ENCODE data around the gene PECR. TPM values are rescaled to one million over a fixed set of nuclear protein-coding genes. Genes with fewer than 3 reads are reported as not detected.

Gene PECR
- total RNA-seq = 14.0 and 17.6 TPM in 2 replicates

GRCh38 chr2:216081487-216082116, at the start of gene PECR, which contains the start of gene TMEM169:
TSS of gene PECR (minus strand) at chr2:216081809. CDS start at chr2:216081741, 68 bp downstream.
TSS of gene TMEM169 (plus strand) at chr2:216081919. CDS start at chr2:216095964, 14,045 bp downstream.
- Mint-ChIP-seq H3K4me1 (ENCODE audit: low read depth) (peaks cover 49% of the 10 kb centered on the region), H3K27ac (peak within 1 kb of the TSS; percentile 84), H3K9me3 (no peaks in the 10 kb centered on the region), H3K36me3 (ENCODE audit: low read depth) (peaks cover 10% of the 10 kb centered on the region), H3K27me3 (ENCODE audit: insufficient read depth) (no peaks in the 10 kb centered on the region), H3K4me3 (peak within 1 kb of the TSS; percentile 99)
- peak; percentile 74 for DNase-seq (ENCODE audit: low spot score)
- intact Hi-C loops (cut with micrococcal nuclease) = loop anchor here (1.0 to 5.0 kb wide), 7 partner anchors 8 to 769 kb away; partner anchors contain the start of genes ATIC, SMARCAL1 and XRCC5

GRCh38 chr2:216130346-216130971, 48.9 kb upstream of the PECR start:
- Mint-ChIP-seq H3K4me1 (ENCODE audit: low read depth) (peaks cover 71% of the 10 kb centered on the region), H3K9me3 (no peaks in the 10 kb centered on the region), H3K27me3 (ENCODE audit: insufficient read depth) (no peaks in the 10 kb centered on the region), H3K27ac (no peak overlapping the region), H3K4me3 (peak overlapping the region; percentile 19), H3K36me3 (ENCODE audit: low read depth) (peaks cover 70% of the 10 kb centered on the region)
- intact Hi-C loops (cut with micrococcal nuclease) = loop anchor here (2.0 kb wide), 1 partner anchor 14 kb away; no protein-coding TSS in a partner anchor
- no peak for DNase-seq (ENCODE audit: low spot score)

GRCh38 chr2:216126943-216127342, 45.3 kb upstream of the PECR start:
- H3K9me3 Mint-ChIP-seq = no peaks in the 10 kb centered on the region
- no peaks in the 10 kb centered on the region for H3K27me3 Mint-ChIP-seq (ENCODE audit: insufficient read depth)
- no peak overlapping the region for H3K27ac Mint-ChIP-seq
- intact Hi-C loops (cut with micrococcal nuclease) = no loop called here
- no peak overlapping the region for H3K4me3 Mint-ChIP-seq
- H3K36me3 Mint-ChIP-seq (ENCODE audit: low read depth) = peaks cover 72% of the 10 kb centered on the region
- DNase-seq (ENCODE audit: low spot score) = no peak
- peaks cover 58% of the 10 kb centered on the region for H3K4me1 Mint-ChIP-seq (ENCODE audit: low read depth)

- Mint-ChIP-seq H3K4me1 (ENCODE audit: low read depth) (peaks cover 70% of the 10 kb centered on the region), H3K27me3 (ENCODE audit: insufficient read depth) (no peaks in the 10 kb centered on the region), H3K36me3 (ENCODE audit: low read depth) (peaks cover 77% of the 10 kb centered on the region), H3K27ac (peak overlapping the region; percentile 95), H3K9me3 (no peaks in the 10 kb centered on the region), H3K4me3 (peak overlapping the region; percentile 59)
- intact Hi-C loops (cut with micrococcal nuclease) = loop anchor here (2.0 kb wide), 1 partner anchor 1102 kb away; no protein-coding TSS in a partner anchor
- no peak for DNase-seq (ENCODE audit: low spot score)
Observed at GRCh38 chr2:216121255-216121654, 39.6 kb upstream of the PECR start.

GRCh38 chr2:216119986-216120385, 38.4 kb upstream of the PECR start:
- no peak for DNase-seq (ENCODE audit: low spot score)
- H3K4me1 Mint-ChIP-seq (ENCODE audit: low read depth) = peaks cover 78% of the 10 kb centered on the region
- no peaks in the 10 kb centered on the region for H3K27me3 Mint-ChIP-seq (ENCODE audit: insufficient read depth)
- peaks cover 77% of the 10 kb centered on the region for H3K36me3 Mint-ChIP-seq (ENCODE audit: low read depth)
- H3K9me3 Mint-ChIP-seq = no peaks in the 10 kb centered on the region
- intact Hi-C loops (cut with micrococcal nuclease) = loop anchor here (1.0 to 2.0 kb wide), 6 partner anchors 10 to 1103 kb away; partner anchors contain the start of genes PECR, SMARCAL1 and TMEM169
- peak overlapping the region; percentile 95 for H3K27ac Mint-ChIP-seq
- H3K4me3 Mint-ChIP-seq = peak overlapping the region; percentile 78

- intact Hi-C loops (cut with micrococcal nuclease) = no loop called here
- no peak for DNase-seq (ENCODE audit: low spot score)
- peak overlapping the region; percentile 95 for H3K27ac Mint-ChIP-seq
- H3K9me3 Mint-ChIP-seq = no peaks in the 10 kb centered on the region
- peak overlapping the region; percentile 3 for H3K4me3 Mint-ChIP-seq
- H3K27me3 Mint-ChIP-seq (ENCODE audit: insufficient read depth) = no peaks in the 10 kb centered on the region
- H3K36me3 Mint-ChIP-seq (ENCODE audit: low read depth) = peaks cover 79% of the 10 kb centered on the region
- H3K4me1 Mint-ChIP-seq (ENCODE audit: low read depth) = peaks cover 81% of the 10 kb centered on the region
Observed at GRCh38 chr2:216119146-216119545, 37.5 kb upstream of the PECR start.

- Mint-ChIP-seq H3K9me3 (no peaks in the 10 kb centered on the region), H3K27ac (peak overlapping the region; percentile 32), H3K36me3 (ENCODE audit: low read depth) (peaks cover 80% of the 10 kb centered on the region), H3K27me3 (ENCODE audit: insufficient read depth) (no peaks in the 10 kb centered on the region), H3K4me3 (no peak overlapping the region), H3K4me1 (ENCODE audit: low read depth) (peaks cover 87% of the 10 kb centered on the region)
- DNase-seq (ENCODE audit: low spot score) = no peak
- intact Hi-C loops (cut with micrococcal nuclease) = no loop called here
Observed at GRCh38 chr2:216118474-216118873, 36.9 kb upstream of the PECR start.

GRCh38 chr2:216117561-216118340, 36.1 kb upstream of the PECR start:
- Mint-ChIP-seq H3K27ac (peak overlapping the region; percentile 74), H3K4me3 (peak overlapping the region; percentile 28), H3K27me3 (ENCODE audit: insufficient read depth) (no peaks in the 10 kb centered on the region), H3K36me3 (ENCODE audit: low read depth) (peaks cover 82% of the 10 kb centered on the region), H3K9me3 (no peaks in the 10 kb centered on the region), H3K4me1 (ENCODE audit: low read depth) (peaks cover 92% of the 10 kb centered on the region)
- intact Hi-C loops (cut with micrococcal nuclease) = no loop called here
- no peak for DNase-seq (ENCODE audit: low spot score)

- intact Hi-C loops (cut with micrococcal nuclease) = no loop called here
- Mint-ChIP-seq H3K4me1 (ENCODE audit: low read depth) (peaks cover 94% of the 10 kb centered on the region), H3K9me3 (no peaks in the 10 kb centered on the region), H3K4me3 (peak overlapping the region; percentile 63), H3K27ac (peak overlapping the region; percentile 76), H3K27me3 (ENCODE audit: insufficient read depth) (no peaks in the 10 kb centered on the region), H3K36me3 (ENCODE audit: low read depth) (peaks cover 81% of the 10 kb centered on the region)
- DNase-seq (ENCODE audit: low spot score) = no peak
Observed at GRCh38 chr2:216116418-216116817, 34.8 kb upstream of the PECR start.

GRCh38 chr2:216114714-216115531, 33.3 kb upstream of the PECR start:
- Mint-ChIP-seq H3K9me3 (no peaks in the 10 kb centered on the region), H3K27ac (peak overlapping the region; percentile 88), H3K27me3 (ENCODE audit: insufficient read depth) (no peaks in the 10 kb centered on the region), H3K36me3 (ENCODE audit: low read depth) (peaks cover 80% of the 10 kb centered on the region), H3K4me3 (peak overlapping the region; percentile 89), H3K4me1 (ENCODE audit: low read depth) (peaks cover 94% of the 10 kb centered on the region)
- intact Hi-C loops (cut with micrococcal nuclease) = loop anchor here (1.0 to 2.0 kb wide), 2 partner anchors 80 to 297 kb away; partner anchors contain the start of gene SMARCAL1
- peak; percentile 95 for DNase-seq (ENCODE audit: low spot score)

GRCh38 chr2:216114382-216114713, 32.7 kb upstream of the PECR start:
- H3K4me1 Mint-ChIP-seq (ENCODE audit: low read depth) = peaks cover 88% of the 10 kb centered on the region
- intact Hi-C loops (cut with micrococcal nuclease) = loop anchor here (1.0 to 2.0 kb wide), 2 partner anchors 80 to 298 kb away; partner anchors contain the start of gene SMARCAL1
- H3K36me3 Mint-ChIP-seq (ENCODE audit: low read depth) = peaks cover 80% of the 10 kb centered on the region
- H3K27ac Mint-ChIP-seq = peak overlapping the region; percentile 88
- peak overlapping the region; percentile 89 for H3K4me3 Mint-ChIP-seq
- no peaks in the 10 kb centered on the region for H3K9me3 Mint-ChIP-seq
- no peak for DNase-seq (ENCODE audit: low spot score)
- H3K27me3 Mint-ChIP-seq (ENCODE audit: insufficient read depth) = no peaks in the 10 kb centered on the region

- DNase-seq (ENCODE audit: low spot score) = no peak
- no peaks in the 10 kb centered on the region for H3K9me3 Mint-ChIP-seq
- H3K4me1 Mint-ChIP-seq (ENCODE audit: low read depth) = peaks cover 87% of the 10 kb centered on the region
- intact Hi-C loops (cut with micrococcal nuclease) = no loop called here
- H3K27me3 Mint-ChIP-seq (ENCODE audit: insufficient read depth) = no peaks in the 10 kb centered on the region
- peaks cover 77% of the 10 kb centered on the region for H3K36me3 Mint-ChIP-seq (ENCODE audit: low read depth)
- peak overlapping the region; percentile 51 for H3K4me3 Mint-ChIP-seq
- H3K27ac Mint-ChIP-seq = peak overlapping the region; percentile 79
Observed at GRCh38 chr2:216113572-216113971, 32.0 kb upstream of the PECR start.

Measured in activated T-helper 1 cell treated with anti-CD3 and anti-CD28 coated beads, Interleukin-12 subunit alpha, Interleukin-12 subunit beta, Interleukin-2, Interleukin-4 antibody, amounts not matched to agents 30 ng/mL and 10 ng/mL and 1 ng/mL, durations not matched to agents 14 hours and 24 hours and 36 hours (primary cell).